ENCODE measurements around the gene GRAMD4.

GRAMD4 gene

DNA sequence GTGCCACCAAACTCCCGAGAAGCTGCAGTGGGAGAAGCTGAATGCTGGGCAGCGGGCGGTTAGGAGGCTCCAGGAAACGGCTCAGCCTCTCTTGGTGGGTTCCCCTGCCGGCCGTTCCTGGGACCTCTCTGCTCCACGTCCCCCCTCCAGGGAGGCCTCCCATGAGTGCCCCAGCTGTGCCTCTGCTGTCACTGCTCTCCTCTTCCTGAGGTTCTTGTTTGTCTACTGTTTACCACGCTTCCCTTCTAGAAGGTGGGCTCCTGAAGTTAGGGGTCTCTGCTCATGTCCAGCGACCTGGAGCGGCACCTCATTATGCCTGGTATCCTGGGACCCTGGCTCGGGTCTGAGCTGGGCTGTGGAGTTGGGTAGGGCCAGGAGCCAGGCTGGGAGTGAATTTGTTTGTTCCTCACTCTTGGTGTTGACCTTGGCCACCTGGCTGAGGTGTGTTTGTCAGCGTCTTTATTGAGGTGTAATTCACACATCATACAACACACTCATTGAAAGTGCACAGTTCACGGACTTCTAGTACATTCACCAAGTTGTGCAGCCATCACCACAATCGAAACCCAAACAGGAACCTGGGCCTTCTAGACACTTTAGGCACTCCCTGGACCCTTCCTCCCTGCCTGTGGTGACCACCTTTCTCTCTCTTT, 37.8 kb upstream of the GRAMD4 start:
- DNase-seq (ENCODE audit: low spot score) = no peak

GRCh38 chr22:46583571-46583970, 36.6 kb upstream of the GRAMD4 start:
- no peak for DNase-seq (ENCODE audit: low spot score)

DNA sequence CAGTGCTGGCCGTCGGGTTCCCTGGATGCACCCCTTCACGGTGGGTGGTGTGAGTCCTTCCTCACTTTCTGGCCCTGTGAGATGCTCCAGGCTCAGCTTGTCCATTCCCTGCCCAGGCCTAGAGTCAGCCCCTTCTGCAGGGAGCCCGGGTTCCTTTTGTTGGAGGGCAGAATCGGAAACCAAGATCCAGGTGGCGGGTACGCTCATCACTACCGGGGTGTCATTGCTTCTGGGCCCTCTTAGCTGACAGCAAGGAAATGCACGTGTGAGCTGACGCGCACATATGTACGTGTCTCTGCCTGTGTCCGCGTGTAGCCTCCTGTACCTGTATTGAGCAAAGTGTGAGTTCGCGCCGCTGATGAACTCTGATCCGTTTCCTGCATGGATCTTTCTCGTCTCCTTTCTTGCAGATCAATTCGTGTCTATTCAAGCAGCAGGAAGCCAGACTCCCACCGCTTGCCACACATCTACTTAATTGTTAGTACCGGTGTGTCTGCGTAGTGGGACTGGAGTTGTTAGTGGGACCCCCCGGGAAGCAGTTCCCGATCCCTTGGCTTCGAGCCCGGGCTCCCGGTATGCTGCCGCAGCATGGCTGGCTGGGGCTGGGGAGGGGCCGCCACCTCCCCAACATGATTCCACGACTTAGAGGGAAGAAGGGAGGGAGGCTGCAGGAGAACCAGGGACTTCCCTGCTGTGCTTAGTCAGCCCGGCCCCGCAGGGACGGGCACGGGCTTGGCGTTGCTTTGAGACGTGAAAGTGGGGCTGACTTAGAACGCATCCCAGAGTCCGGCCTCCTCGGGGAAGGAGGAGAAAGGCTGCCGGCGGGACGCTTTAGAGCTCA, 35.9 kb upstream of the GRAMD4 start:
- DNase-seq (ENCODE audit: low spot score) = peak; percentile 49

GRCh38 chr22:46585340-46586122, 34.7 kb upstream of the GRAMD4 start:
- DNase-seq (ENCODE audit: low spot score) = no peak

DNA sequence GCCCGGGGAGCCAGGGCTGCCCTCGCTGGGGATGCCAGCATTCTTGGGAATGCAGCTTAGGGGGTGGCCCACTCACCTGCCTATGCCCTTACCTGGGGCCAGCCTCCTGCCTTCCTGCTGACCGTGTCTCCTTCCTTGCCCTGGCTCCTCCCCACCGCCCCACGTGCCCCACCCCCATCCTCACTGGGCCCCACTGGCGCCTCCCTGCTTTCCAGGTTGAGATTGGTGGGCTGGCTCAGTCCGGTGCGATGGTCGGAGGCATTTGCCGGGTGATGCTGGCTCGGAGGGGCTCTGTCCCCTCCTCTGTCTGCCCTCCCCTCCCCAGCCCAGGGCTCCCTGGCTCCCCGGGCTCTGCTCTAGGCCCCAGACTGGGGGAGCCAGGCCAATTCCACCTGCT, 34.1 kb upstream of the GRAMD4 start:
- DNase-seq (ENCODE audit: low spot score) = no peak

GRCh38 chr22:46586531-46587011, 33.6 kb upstream of the GRAMD4 start:
- no peak for DNase-seq (ENCODE audit: low spot score)

DNA sequence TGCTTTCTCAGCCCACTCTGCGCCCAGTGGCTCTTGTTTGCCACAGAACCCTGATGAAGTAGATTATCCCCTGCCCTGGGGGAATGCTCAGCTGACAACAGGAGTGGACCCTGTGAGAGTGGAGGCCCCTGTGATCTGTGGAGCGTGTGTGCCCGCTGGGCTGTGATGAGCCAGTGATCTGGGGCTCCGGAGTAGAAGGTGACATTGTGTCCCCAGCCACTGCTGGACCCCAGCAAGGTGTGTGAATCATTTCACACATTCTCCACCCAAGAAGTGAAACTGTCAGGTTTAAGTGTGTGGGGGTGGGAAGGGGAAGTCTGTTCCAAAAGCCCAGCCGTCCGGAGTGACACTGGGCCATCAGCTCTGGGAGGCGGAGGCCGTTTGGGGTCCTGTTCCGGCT, 33.1 kb upstream of the GRAMD4 start:
- DNase-seq (ENCODE audit: low spot score) = no peak

DNA sequence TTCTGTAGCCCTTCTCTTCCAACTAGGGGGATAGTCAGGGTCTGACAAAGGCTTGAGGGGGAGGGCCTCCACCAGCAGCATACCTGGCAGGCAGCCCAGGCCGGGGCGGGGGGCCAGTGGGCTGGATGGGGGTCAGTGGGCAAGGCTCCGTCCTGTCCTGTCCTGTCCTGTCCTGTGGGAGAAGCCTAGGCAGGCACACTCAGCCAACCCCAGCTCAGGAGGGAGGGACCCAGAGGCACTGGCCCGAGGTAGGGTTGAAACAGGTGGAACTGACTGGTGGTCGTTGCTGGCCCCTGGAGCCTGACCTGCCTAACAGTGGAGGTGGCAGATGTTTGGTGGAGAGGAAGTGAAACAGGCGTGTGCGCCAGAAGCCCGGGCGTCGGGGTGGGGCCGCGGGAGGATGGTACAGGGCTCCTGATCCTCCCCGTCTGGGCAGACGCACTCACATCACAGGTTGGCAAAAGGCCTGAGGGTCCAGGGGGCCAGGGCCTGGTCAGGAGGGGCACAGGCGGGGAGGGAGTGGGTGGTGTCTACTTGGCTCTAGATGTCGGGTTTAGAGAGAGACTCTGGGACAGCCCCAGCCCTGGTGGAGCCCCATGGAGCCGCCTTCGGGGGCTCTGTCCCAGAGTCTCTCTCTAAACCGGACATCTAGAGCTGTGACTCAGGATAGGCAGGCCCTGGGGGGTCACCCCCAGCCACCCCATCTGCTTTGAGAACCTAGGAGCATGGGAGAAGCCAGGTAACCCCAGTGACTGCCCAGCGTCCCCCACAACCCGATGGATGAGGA, 32.5 kb upstream of the GRAMD4 start:
- no peak for DNase-seq (ENCODE audit: low spot score)

GRCh38 chr22:46588279-46589140, 31.7 kb upstream of the GRAMD4 start:
- no peak for DNase-seq (ENCODE audit: low spot score)

DNA sequence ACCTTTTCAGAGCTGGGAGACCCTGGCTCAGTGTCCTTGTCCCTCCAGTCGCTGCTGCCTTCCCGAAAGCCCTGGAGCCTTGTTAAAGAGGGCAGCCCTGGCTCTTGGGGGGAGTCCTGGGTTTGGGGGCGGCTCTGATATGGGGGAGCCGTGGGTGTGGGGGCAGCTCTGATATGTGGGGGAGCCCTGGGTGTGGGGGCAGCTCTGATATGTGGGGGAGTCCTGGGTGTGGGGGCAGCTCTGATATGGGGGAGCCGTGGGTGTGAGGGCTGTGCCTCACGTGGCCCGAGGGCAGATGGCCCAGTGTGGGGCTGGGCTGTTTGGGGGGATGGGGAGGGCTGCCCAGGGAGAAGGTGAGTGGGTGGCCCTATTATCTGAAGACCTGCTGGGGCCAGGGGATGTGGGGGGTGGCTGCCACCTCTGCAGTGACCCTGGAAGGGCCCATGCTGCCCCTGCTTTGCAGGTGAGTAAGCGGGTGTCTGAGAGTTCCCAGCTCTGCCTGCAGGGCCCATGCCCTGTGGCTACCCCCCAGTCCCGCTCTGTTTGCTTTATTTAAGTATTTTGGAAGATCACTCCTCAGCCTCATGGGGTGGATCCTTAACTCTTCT, 30.9 kb upstream of the GRAMD4 start:
- DNase-seq (ENCODE audit: low spot score) = no peak

DNA sequence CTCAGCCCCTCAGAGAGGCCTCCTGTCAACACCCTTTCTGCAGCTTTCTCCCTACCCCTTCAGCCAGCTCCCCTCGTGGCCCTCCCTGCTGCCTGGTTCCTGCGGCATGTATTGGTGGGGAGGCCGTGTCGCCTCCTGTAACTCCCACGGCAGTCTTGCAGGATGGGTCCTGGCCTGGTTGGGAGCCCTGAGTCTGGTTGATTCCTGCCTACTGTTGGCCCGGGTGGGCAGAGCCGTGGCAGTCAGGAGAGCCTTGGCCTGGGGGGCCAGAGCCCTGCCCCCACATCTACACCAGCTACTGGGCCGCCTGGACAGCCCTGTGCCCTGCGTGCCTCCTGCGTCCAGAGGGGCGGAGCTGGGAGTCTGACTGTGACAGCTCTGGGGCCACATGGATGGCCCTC, 30.3 kb upstream of the GRAMD4 start:
- DNase-seq (ENCODE audit: low spot score) = no peak

DNA sequence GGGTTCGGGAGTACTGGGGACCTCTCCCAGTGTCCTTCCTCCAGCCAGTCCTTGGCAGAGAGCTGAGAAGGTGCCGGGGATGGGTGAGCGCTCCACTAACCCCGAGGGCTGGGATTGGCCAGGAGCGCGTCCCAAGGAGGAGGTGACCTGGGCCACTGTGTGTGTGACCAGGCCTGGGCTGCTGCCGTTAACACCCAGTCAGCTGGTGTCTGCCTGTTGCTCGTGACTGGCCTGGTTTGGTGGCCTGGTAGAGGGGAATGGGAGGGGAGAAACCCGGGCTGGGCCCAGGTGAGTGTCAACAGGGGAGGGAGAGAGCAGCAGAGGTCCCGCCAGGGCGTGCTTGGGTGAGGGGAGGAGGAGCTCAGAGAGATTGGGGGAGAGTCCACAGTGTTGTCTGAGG, 29.9 kb upstream of the GRAMD4 start:
- DNase-seq (ENCODE audit: low spot score) = no peak

- no peak for DNase-seq (ENCODE audit: low spot score)
Observed at GRCh38 chr22:46591930-46592329, 28.3 kb upstream of the GRAMD4 start.

GRCh38 chr22:46592390-46592872, 27.8 kb upstream of the GRAMD4 start:
- peak; percentile 49 for DNase-seq (ENCODE audit: low spot score)

GRCh38 chr22:46593211-46593681, 26.9 kb upstream of the GRAMD4 start:
- no peak for DNase-seq (ENCODE audit: low spot score)

DNA sequence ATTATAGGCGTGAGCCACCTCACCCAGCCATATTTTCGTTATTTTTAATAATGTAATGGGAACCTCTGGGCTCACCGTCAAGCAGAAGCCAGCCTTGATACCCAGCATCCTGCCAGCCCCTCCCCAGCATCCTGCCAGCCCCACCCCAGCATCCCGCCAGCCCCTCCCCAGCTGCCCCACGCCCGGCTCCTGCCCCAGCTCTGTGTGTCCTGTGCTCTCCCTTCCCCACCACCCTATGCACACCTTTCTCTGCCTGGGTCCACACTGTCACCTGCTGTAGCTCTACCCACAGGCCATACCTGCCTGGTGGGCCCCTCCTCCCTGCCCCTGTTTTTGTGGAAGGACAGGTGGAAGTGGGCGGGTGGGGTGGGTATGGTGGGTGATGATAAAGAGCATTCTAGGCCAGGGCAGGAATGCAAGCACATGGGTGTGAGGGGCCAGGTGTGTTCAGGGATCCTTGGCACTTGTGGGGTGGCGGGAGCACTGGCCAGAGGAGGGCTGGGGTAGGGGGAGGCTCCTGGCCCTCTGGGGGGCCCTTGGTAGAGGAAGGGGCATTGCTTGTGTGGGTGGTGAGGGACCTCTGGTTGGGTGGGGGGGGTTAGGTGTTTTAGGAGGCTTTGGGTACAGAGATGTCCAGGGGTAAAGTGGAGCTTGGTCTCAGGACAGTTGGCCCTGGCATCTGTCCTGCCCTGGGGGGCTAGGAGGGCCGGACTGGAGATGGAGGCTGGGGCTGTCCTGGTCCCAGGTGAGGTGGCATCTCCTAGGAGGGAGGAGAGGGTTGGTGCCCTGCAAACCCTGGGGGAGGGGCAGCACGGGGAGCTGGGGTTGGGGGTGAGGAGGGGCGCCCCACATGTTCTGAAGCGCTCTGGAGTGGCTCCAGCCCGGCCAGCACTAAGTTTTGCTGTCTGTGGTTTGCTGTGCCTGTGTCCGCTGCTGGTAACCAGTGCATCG, 25.9 kb upstream of the GRAMD4 start:
- DNase-seq (ENCODE audit: low spot score) = no peak

DNA sequence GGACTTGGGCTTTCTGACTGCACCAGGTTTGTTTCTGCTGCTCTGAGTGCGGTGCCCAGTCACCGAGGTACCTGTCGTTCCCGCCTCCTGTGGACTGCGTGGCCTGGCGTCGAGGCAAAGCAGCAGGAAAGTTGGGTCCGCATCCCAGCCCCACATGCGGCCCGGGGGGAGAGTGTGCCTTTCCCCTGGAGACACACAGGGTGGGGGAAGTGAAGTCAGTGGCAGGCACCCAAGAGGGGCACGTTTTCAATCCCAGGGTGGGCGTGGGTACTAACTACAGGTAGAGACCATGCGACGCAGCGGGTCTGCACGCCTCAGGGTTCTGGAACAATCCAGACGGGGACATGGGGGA, 25.3 kb upstream of the GRAMD4 start:
- no peak for DNase-seq (ENCODE audit: low spot score)

GRCh38 chr22:46595545-46595944, 24.6 kb upstream of the GRAMD4 start:
- DNase-seq (ENCODE audit: low spot score) = no peak

- DNase-seq (ENCODE audit: low spot score) = peak; percentile 79
Observed at GRCh38 chr22:46596032-46596441, 24.1 kb upstream of the GRAMD4 start.
